Ascending aorta (tissue), 2 donors: Measurements from ENCODE around the gene ABHD8. TPM values are rescaled to one million over a fixed set of nuclear protein-coding genes. Genes with fewer than 3 reads are reported as not detected.

Source experiments
- DNase-seq, 2 donors: peaks; one replicate each; pipeline ENCODE4 v3.0.0-alpha.2; 2019; ENCODE audit warnings: low spot score in 2 of 2
- H3K27ac ChIP-seq, 2 donors: fragments of 200-600 bp; sonication (generic); one replicate each; pipeline ENCODE4 v1.5.1; 2016 to 2017; ENCODE audit warnings: mild to moderate bottlenecking in 1 of 2
- H3K27me3 ChIP-seq: fragments of 200-600 bp; sonication (generic); one replicate; pipeline ENCODE4 v1.5.1; 2017
- H3K36me3 ChIP-seq, 2 donors: fragments of 200-600 bp; sonication (generic); one replicate each; pipeline ENCODE4 v1.5.1; 2016
- H3K4me1 ChIP-seq, 2 donors: fragments of 200-600 bp; sonication (generic); one replicate each; pipeline ENCODE4 v1.5.1; 2016 to 2017; ENCODE audit warnings: mild to moderate bottlenecking in 1 of 2
- H3K4me3 ChIP-seq, 2 donors: fragments of 200-600 bp; sonication (generic); one replicate each; pipeline ENCODE4 v1.5.1; 2016 to 2017; ENCODE audit warnings: mild to moderate bottlenecking in 1 of 2
- H3K9me3 ChIP-seq, 2 donors: fragments of 200-600 bp; sonication (generic); one replicate each; pipeline ENCODE4 v1.5.1; 2016
- CTCF ChIP-seq, 3 experiments: fragments of 200-600 bp in 2 of 3; fragments of 450-650 bp in 1 of 3; sonication (generic) in 2 of 3; IDR thresholded peaks; one replicate each; pipeline ENCODE4 v1.5.1; 2016 to 2019; ENCODE audit warnings: antibody characterized with exemption in 3 of 3, mild to moderate bottlenecking in 1 of 3, moderate library complexity in 1 of 3
- intact Hi-C: fragments of 100-400 bp; cut with DNase I; formaldehyde crosslinking; loops from one replicate; pipeline ENCODE4 v1.15.1; 2023
- total RNA-seq: library from RNA; depleted of rRNA; stranded (reverse); fragments of >200 nt; gene quantifications from one replicate; pipeline ENCODE4 v1.1.0, GENCODE V29; 2016

ABHD8 gene
- total RNA-seq, 1 donor from 2014 or later, result 32.2 TPM

- DNase-seq, result peak in 1 of 2 donors; percentile 87
- H3K9me3 ChIP-seq, result no peaks in the 10 kb centered on the region
- no peaks in the 10 kb centered on the region for H3K4me1 ChIP-seq
- no peaks in the 10 kb centered on the region for H3K36me3 ChIP-seq
- peak; percentile 83 to 93 (median 83) for TF ChIP-seq CTCF (IDR thresholded peaks at IDR 0.05)
- no peak overlapping the region for H3K4me3 ChIP-seq
- H3K27ac ChIP-seq, result no peak overlapping the region
- intact Hi-C loops, result loop anchor here (2.0 to 10.0 kb wide), 2 partner anchors 22 to 204 kb away; partner anchors contain the start of gene NXNL1
- H3K27me3 ChIP-seq, result no peaks in the 10 kb centered on the region
Measured at GRCh38 chr19:17260842-17261325, 42.3 kb downstream of the ABHD8 start.

- H3K27me3 ChIP-seq, result no peaks in the 10 kb centered on the region
- intact Hi-C loops, result loop anchor here (2.0 to 10.0 kb wide), 2 partner anchors 23 to 205 kb away; partner anchors contain the start of gene NXNL1
- no peak for TF ChIP-seq CTCF (IDR thresholded peaks at IDR 0.05)
- H3K27ac ChIP-seq, result no peak overlapping the region
- H3K9me3 ChIP-seq, result no peaks in the 10 kb centered on the region
- no peaks in the 10 kb centered on the region for H3K36me3 ChIP-seq
- no peaks in the 10 kb centered on the region for H3K4me1 ChIP-seq
- no peak for DNase-seq
- no peak overlapping the region for H3K4me3 ChIP-seq
Measured at GRCh38 chr19:17259934-17260333, 43.3 kb downstream of the ABHD8 start.

GRCh38 chr19:17259118-17259780 lies 44.0 kb downstream of the ABHD8 start:
- no peaks in the 10 kb centered on the region for H3K27me3 ChIP-seq
- no peak for DNase-seq
- no peaks in the 10 kb centered on the region for H3K36me3 ChIP-seq
- H3K4me1 ChIP-seq, result no peaks in the 10 kb centered on the region
- no peak overlapping the region for H3K27ac ChIP-seq
- no peak overlapping the region for H3K4me3 ChIP-seq
- intact Hi-C loops, result no loop called here
- TF ChIP-seq CTCF (IDR thresholded peaks at IDR 0.05), result no peak
- no peaks in the 10 kb centered on the region for H3K9me3 ChIP-seq

- DNase-seq, result no peak
Measured at GRCh38 chr19:17256130-17256529, 47.1 kb downstream of the ABHD8 start.

GRCh38 chr19:17255150-17255621 lies 48.0 kb downstream of the ABHD8 start:
- H3K4me3 ChIP-seq, result no peak overlapping the region
- no peak overlapping the region for H3K27ac ChIP-seq
- H3K9me3 ChIP-seq, result no peaks in the 10 kb centered on the region
- no peaks in the 10 kb centered on the region for H3K27me3 ChIP-seq
- DNase-seq, result no peak
- intact Hi-C loops, result no loop called here
- H3K36me3 ChIP-seq, result no peaks in the 10 kb centered on the region
- TF ChIP-seq CTCF (IDR thresholded peaks at IDR 0.05), result no peak
- no peaks in the 10 kb centered on the region for H3K4me1 ChIP-seq

More at GRCh38 chr19:17256130-17256529, 47.1 kb downstream of the ABHD8 start:
- H3K27ac ChIP-seq, result no peak overlapping the region
- H3K9me3 ChIP-seq, result no peaks in the 10 kb centered on the region
- intact Hi-C loops, result no loop called here
- H3K4me3 ChIP-seq, result no peak overlapping the region
- H3K36me3 ChIP-seq, result no peaks in the 10 kb centered on the region
- TF ChIP-seq CTCF (IDR thresholded peaks at IDR 0.05), result no peak
- no peaks in the 10 kb centered on the region for H3K4me1 ChIP-seq
- H3K27me3 ChIP-seq, result no peaks in the 10 kb centered on the region
